SHP77 treated with DMSO at 0.1 percent for 48 hours (cell line): ENCODE data around the gene KRT28.

Experiments used
- DNase-seq: peaks from one replicate; lab custom pipeline; 2025; lab: John Stamatoyannopoulos, UW

KRT28 gene, protein sequence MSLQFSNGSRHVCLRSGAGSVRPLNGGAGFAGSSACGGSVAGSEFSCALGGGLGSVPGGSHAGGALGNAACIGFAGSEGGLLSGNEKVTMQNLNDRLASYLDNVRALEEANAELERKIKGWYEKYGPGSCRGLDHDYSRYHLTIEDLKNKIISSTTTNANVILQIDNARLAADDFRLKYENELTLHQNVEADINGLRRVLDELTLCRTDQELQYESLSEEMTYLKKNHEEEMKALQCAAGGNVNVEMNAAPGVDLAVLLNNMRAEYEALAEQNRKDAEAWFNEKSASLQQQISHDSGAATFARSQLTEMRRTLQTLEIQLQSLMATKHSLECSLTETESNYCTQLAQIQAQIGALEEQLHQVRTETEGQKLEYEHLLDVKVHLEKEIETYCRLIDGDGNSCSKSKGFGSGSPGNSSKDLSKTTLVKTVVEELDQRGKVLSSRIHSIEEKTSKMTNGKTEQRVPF

DNA sequence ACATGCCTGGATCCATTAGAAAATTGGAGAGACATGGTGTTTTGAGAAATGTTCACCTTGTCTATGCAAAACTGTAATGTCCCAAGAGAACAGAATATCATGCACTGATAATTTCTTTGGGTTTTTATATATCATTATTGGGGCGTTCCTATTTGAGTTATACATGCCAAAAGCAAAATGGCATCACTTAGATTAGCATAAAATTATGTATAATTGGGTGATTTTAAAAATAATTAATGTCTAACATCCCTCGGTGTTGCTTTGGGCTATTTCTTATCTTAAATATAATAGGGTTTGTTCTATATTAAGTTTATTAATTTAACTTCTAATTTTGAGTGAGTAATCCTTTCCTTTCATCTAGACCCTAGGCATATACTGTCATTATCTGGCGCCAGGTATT lies at the start of gene KRT28:
TSS of gene KRT28 (minus strand) at position 101 of the 400 bp plus-strand sequence. CDS start at position 35, 66 bp downstream.
- no peak for DNase-seq

- no peak for DNase-seq
Observed at GRCh38 chr17:40848583-40849235, 49.0 kb upstream of the KRT28 start.

DNA sequence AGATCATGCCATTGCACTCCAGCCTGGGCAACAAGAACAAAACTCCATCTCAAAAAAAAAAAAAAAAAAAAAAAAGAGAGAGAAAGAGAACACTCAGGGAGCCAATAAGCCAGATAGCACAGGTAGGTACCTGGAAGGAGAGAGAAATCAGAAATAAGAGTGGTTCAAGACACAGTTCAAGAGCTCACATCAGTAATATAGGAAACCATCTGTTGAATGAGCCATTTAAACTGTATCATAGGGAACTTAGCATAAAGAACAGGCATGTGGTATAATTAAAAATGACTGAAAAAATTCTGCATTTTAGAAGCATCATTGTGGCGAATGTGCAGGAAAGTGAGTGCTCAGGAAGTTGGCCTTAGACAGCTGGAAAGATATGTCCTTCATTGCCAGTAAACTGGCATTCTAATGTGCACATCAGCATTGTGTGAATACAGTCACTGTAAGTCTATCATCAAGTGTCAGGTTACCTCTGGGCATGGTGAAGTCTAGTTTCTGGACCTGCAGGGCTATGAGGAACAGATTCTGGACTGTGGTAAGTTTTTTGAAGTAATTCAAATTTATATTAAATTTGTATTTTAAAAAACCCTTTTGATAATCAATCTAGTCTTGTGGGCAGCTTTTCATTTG lies 46.9 kb upstream of the KRT28 start:
- DNase-seq = no peak

- DNase-seq = no peak
Observed at GRCh38 chr17:40844671-40845107, 44.9 kb upstream of the KRT28 start.

- no peak for DNase-seq
Observed at GRCh38 chr17:40843242-40843641, 43.5 kb upstream of the KRT28 start.

DNA sequence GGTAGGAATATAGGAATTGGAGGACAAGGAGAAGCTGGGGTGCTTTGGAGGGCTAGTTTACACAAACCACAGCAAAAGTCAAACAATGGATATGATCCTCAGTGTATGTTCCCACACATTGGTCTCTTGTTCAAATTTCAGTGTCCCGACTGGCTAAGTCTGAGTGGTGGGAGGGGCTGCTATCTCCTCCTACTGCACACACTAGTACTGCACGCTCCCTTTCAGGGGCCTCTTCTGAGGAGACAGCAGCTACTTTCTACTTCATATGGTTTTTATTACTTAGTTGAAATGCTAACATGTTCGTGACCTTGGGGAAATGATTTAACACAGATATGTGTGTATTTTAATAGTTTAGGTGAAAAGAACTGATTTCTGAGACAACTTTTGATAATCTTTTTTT lies 41.5 kb upstream of the KRT28 start:
- DNase-seq = no peak

- DNase-seq = no peak
Observed at GRCh38 chr17:40839194-40839593, 39.4 kb upstream of the KRT28 start.

DNA sequence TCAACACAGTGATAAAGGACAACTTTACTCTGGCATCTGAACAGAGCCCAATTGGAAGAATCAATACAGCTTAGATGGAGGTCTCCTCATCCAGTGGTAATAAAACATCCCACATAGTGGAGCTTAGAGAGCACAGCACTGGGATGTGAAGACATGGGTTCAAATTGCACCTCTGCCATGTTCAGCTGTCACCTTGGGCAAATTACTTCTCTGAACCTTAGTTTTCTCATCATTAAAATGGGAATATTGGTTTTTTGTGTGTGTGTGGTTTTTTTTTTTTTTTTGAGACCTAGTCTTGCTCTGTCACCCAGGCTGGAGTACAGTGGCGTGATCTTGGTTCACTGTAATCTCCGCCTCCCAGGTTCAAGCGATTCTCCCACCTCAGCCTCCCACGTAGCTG lies 36.3 kb upstream of the KRT28 start:
- DNase-seq = no peak

- DNase-seq = no peak
Observed at GRCh38 chr17:40833882-40834281, 34.1 kb upstream of the KRT28 start.

DNA sequence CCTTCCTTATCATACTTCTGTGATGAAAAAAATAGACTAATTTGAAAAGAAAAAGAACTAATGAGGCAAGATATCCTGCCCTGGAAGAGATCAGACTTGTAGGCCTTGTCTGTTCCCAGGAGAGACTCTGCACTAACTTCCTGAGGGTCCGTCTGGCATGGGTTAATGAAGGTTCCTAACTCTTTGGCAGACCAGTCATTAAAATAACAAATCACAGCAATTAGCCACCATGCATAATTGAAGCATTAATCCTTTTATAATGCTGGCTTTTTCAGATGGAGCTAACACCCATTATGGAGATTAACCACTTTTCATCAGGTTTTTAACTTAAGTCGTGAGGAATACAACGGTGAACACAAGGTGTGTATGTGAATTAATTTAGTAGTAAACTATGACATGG lies 33.1 kb upstream of the KRT28 start:
- no peak for DNase-seq

DNA sequence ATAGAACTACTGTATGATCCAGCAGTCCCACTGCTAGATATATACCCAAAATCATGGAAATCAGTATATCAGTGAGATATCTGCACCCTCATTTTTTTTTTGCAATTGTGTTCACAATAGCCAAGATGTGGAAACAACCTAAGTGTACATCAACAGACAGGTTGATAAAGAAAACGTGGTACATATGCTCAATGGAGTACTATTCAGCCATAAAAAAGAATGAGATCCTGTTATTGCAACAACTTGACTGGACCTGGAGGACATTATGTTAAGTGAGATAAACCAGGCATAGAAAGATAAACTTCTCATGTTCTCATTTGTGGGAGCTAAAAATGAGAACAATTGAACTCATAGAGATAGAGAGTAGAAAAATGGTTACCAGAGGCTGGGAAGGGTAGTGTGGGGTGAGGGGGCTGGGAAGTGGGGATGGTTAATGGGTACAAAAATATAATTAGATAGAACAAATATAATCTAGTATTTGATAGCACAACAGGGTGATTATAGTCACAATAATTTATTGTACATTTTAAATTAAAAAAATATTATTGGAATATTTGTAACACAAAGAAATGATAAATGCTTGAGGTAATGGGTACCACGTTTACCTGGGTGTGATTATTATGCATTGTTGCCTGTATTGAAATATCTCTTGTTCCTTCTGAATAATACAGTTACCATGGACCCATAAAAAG lies 30.5 kb upstream of the KRT28 start:
- DNase-seq = no peak

GRCh38 chr17:40828454-40829044 lies 28.8 kb upstream of the KRT28 start:
- DNase-seq = no peak

DNA sequence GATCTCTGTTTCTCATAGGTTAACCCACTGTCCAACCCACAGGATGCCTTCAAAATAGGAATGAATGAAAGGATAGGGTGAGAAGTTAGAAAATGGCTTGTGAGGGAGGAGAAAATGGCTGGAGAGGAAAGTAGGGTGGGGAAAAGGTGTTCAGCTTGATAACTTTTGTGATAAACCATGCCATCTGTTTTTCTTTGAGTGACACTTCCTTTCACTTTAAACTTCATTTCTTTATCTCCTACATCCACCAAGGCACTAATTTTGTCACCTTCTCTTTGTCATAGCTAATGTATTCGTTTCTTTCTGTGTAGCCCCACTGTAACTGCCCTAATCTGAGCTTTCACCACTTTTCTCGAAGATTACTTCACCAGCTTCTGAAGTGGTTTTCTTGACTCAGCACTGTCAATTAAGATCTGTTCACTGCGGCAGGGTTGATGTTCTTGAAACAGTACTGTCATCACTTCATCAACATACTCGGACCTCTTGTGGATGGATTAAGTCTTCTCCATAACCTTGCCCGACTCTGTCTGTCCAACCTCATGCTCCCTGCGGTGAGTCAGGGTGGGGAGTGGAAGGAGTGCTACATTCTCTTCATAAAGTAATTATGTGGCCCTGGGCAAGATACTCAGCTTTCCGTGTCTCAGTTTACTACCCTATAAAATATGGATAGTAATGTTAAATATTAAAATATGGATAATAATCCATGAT lies 28.1 kb upstream of the KRT28 start:
- DNase-seq = no peak

- DNase-seq = no peak
Observed at GRCh38 chr17:40825599-40825998, 25.8 kb upstream of the KRT28 start.

GRCh38 chr17:40824015-40824832 lies 24.5 kb upstream of the KRT28 start:
- no peak for DNase-seq

DNA sequence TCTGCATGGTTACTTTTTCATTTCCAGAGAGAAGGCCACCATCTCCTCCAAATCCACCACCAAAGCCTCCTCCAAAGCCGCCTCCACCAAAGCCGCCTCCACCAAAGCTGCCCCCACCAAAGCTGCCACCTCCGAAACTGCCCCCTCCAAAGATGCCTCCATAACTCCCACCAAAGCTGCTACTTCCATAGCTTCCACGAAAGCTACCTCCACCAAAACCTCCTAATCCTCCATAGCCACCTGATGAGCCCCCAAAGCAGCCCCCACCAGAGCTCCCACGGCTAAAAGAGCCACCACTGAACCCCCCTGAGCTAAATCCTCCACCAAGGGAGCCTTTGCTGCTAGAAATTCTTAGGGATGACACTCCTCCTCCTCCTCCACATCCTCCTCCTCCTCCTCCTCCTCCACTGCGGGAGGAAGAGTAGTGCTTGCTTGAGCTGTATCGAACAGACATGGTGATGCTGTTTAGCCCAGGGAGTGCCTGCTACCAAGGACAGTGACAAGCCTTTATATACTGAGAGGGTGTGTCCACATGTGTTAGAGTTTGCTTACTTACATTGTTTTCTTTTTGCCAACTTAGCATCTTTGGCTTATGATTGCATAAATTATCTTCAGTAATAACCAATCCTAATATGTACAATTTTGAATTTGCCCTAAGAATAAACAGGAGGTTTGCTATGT lies 22.5 kb upstream of the KRT28 start, which contains the start of gene KRT10:
TSS of gene KRT10 (minus strand) at position 483 of the 681 bp plus-strand sequence. CDS start at position 454, 29 bp downstream.
- DNase-seq = no peak

DNA sequence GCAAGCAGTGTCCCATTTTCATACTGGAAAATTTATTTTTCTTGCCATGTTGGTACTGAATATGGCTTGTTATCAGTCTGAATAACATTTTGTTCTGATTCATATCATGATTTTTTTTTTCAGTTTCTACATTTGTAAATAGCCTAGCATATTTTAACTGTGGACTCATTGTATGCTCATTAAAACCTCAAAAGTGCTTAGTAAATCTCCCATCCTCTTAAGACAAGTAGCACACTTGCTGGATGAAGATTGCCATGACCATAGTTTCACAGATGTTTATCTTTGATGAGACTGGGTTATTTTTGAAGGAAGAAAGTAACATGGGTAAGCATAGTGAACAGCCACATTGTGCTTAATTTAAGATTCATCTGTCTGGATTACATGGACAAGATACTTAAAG lies 21.8 kb upstream of the KRT28 start:
- DNase-seq = no peak

- DNase-seq = no peak
Observed at GRCh38 chr17:40820228-40820838, 20.6 kb upstream of the KRT28 start.

GRCh38 chr17:40819528-40820125 lies 19.9 kb upstream of the KRT28 start:
- no peak for DNase-seq
